IMR-90 (cell line): ENCODE measurements around the gene PLEK. TPM values are rescaled to one million over a fixed set of nuclear protein-coding genes. Genes with fewer than 3 reads are reported as not detected.

Experiments used
- ATAC-seq: fragments of 200-7000 bp; cut with Tn5 transposase; 2 replicates; pipeline ENCODE4 v1.9.1; 2020; ENCODE audit warnings: low read depth, mild to moderate bottlenecking, moderate library complexity
- BruUV-seq: library from RNA; stranded (reverse); fragments of 400-500 nt; replicated peaks from 2 replicates; lab custom pipeline; 2021; lab: Mats Ljungman, UMichigan
- CTCF ChIA-PET: fragments of 300-600 bp; formaldehyde crosslinking; extraction: SDS; loops from one replicate; lab custom pipeline; 2021; ENCODE audit warnings: antibody characterized with exemption; lab: Yijun Ruan, JAX
- POLR2A ChIA-PET: fragments of 300-600 bp; sonication (Branson Sonifier 250); formaldehyde crosslinking; loops from one replicate; lab custom pipeline; 2022; ENCODE audit warnings: antibody characterized with exemption; ENCODE audit not compliant: unreplicated experiment; lab: Charles Lee
- DNase-seq: peaks from one replicate; pipeline ENCODE4 v3.0.0; 2013
- H2AFZ ChIP-seq: replicated peaks from 2 replicates; pipeline ENCODE3; 2013; ENCODE audit warnings: low read length, mild to moderate bottlenecking; ENCODE audit not compliant: poor library complexity
- H2AK5ac ChIP-seq: 2 replicates; pipeline ENCODE4 v1.6.1; 2013; ENCODE audit warnings: low read depth, low read length, inconsistent platforms
- H2AK9ac ChIP-seq: replicated peaks from 2 replicates; pipeline ENCODE3; 2013; ENCODE audit warnings: mild to moderate bottlenecking, low read depth, low read length, moderate library complexity; ENCODE audit not compliant: poor library complexity
- H2BK120ac ChIP-seq: 2 replicates; pipeline ENCODE4 v1.6.1; 2013; ENCODE audit warnings: low read depth, low read length, inconsistent platforms
- H2BK15ac ChIP-seq: 3 replicates; pipeline ENCODE4 v1.6.1; 2013; ENCODE audit warnings: low read depth, low read length, inconsistent platforms
- H2BK20ac ChIP-seq: 2 replicates; pipeline ENCODE4 v1.6.1; 2013; ENCODE audit warnings: low read depth, mild to moderate bottlenecking, inconsistent platforms, low read length, moderate library complexity
- H2BK5ac ChIP-seq: 2 replicates; pipeline ENCODE4 v1.6.1; 2013; ENCODE audit warnings: mild to moderate bottlenecking, low read depth, low read length, inconsistent platforms; ENCODE audit not compliant: poor library complexity, severe bottlenecking
- H3K14ac ChIP-seq: replicated peaks from 2 replicates; pipeline ENCODE4 v1.6.1; 2013; ENCODE audit warnings: low read depth, low read length, inconsistent platforms
- H3K18ac ChIP-seq: 2 replicates; pipeline ENCODE4 v1.6.1; 2013; ENCODE audit warnings: low read depth, low read length, control low read depth
- H3K23ac ChIP-seq: 2 replicates; pipeline ENCODE4 v1.6.1; 2013; ENCODE audit warnings: low read depth, low read length, inconsistent platforms
- H3K27ac ChIP-seq: 2 replicates; pipeline ENCODE4 v1.5.1; 2013; ENCODE audit warnings: mild to moderate bottlenecking, control low read depth, low read length; ENCODE audit not compliant: insufficient read depth
- H3K27me3 ChIP-seq: 2 replicates; pipeline ENCODE4 v1.6.1; 2013; ENCODE audit warnings: low read length; ENCODE audit not compliant: control insufficient read depth, insufficient read depth
- H3K36me3 ChIP-seq: 2 replicates; pipeline ENCODE4 v1.6.1; 2013; ENCODE audit warnings: low read length, mixed read lengths; ENCODE audit not compliant: control insufficient read depth, insufficient read depth
- H3K4ac ChIP-seq: 2 replicates; pipeline ENCODE4 v1.6.1; 2013; ENCODE audit warnings: low read depth, low read length, inconsistent platforms
- H3K4me1 ChIP-seq: 2 replicates; pipeline ENCODE4 v1.6.1; 2013; ENCODE audit warnings: low read length, mixed read lengths; ENCODE audit not compliant: control insufficient read depth, insufficient read depth
- H3K4me2 ChIP-seq: 2 replicates; pipeline ENCODE4 v1.6.1; 2013; ENCODE audit warnings: low read depth, mild to moderate bottlenecking, control low read depth, low read length, moderate library complexity
- H3K4me3 ChIP-seq: 2 replicates; pipeline ENCODE4 v1.5.1; 2013; ENCODE audit warnings: low read depth, mild to moderate bottlenecking, control low read depth, low read length, moderate library complexity; ENCODE audit not compliant: insufficient read depth
- H3K56ac ChIP-seq: 2 replicates; pipeline ENCODE4 v1.6.1; 2013; ENCODE audit warnings: low read length, inconsistent platforms; ENCODE audit not compliant: insufficient read depth; ENCODE audit errors: extremely low read depth
- H3K79me1 ChIP-seq, 2 experiments: 2 replicates each; pipeline ENCODE4 v1.6.1; 2013; ENCODE audit warnings: low read length in 2 of 2, inconsistent platforms in 1 of 2, low read depth in 1 of 2
- H3K9ac ChIP-seq: 2 replicates; pipeline ENCODE4 v1.6.1; 2013; ENCODE audit warnings: low read depth, low read length, control low read depth
- H3K9me1 ChIP-seq: 2 replicates; pipeline ENCODE4 v1.6.1; 2013; ENCODE audit warnings: low read length, inconsistent platforms; ENCODE audit not compliant: insufficient read depth
- H3K9me3 ChIP-seq: 2 replicates; pipeline ENCODE4 v1.6.1; 2013; ENCODE audit warnings: low read length; ENCODE audit not compliant: control insufficient read depth, insufficient read depth
- H4K20me1 ChIP-seq: 2 replicates; pipeline ENCODE4 v1.6.1; 2013; ENCODE audit warnings: low read length, inconsistent platforms; ENCODE audit not compliant: insufficient read depth
- H4K5ac ChIP-seq: 2 replicates; pipeline ENCODE4 v1.6.1; 2013; ENCODE audit warnings: mild to moderate bottlenecking, low read depth, low read length, control low read depth
- H4K8ac ChIP-seq, 2 experiments: 2 replicates each; pipeline ENCODE4 v1.6.1; 2013; ENCODE audit warnings: low read depth in 2 of 2, low read length in 2 of 2, control low read depth in 1 of 2, inconsistent platforms in 1 of 2
- H4K91ac ChIP-seq: 2 replicates; pipeline ENCODE4 v1.6.1; 2013; ENCODE audit warnings: low read depth, low read length, inconsistent platforms; ENCODE audit not compliant: insufficient read depth
- CEBPB ChIP-seq: IDR thresholded peaks from 2 replicates; pipeline ENCODE4 v1.6.1; 2012; ENCODE audit warnings: low read depth, low read length, improper control_type of control experiment
- MAZ ChIP-seq: IDR thresholded peaks from 2 replicates; pipeline ENCODE4 v1.6.1; 2012; ENCODE audit warnings: low read depth, mild to moderate bottlenecking, low read length, improper control_type of control experiment, moderate library complexity, borderline replicate concordance
- WGBS, 2 experiments: methylation state at CpG; one replicate each; pipeline versions ENCODE4 v1.1.5 to v1.1.7; 2013; ENCODE audit warnings: missing lambda C conversion rate in 2 of 2; ENCODE audit not compliant: insufficient read length in 1 of 2; ENCODE audit errors: extremely low coverage in 2 of 2; 5-methylcytosine and 5-hydroxymethylcytosine counted together
- dilution Hi-C: fragments of 300-500 bp; cut with HindIII; formaldehyde crosslinking; loops from one replicate; pipeline ENCODE4 v1.14.3; 2018; ENCODE audit warnings: low sequenced_read_pairs; ENCODE audit not compliant: unreplicated experiment
- in situ Hi-C: fragments of 300-500 bp; cut with MboI; formaldehyde crosslinking; loops from 3 replicates; pipeline ENCODE4 v1.14.3; 2019; ENCODE audit warnings: low sequenced_read_pairs, inconsistent platforms, mixed read lengths
- intact Hi-C: fragments of 100-400 bp; cut with micrococcal nuclease; formaldehyde crosslinking; loops from 2 replicates; pipeline ENCODE4 v1.10.0; 2022
- polyA plus RNA-seq, 3 experiments: library from polyadenylated mRNA; depleted of rRNA; stranded (reverse); fragments of >200 nt; gene quantifications; 2 replicates each; pipeline ENCODE4 v1.2.3, GENCODE V29; 2012; ENCODE audit warnings: low replicate concordance in 1 of 3
- total RNA-seq: library from RNA; depleted of rRNA; stranded (reverse); fragments of >200 nt; gene quantifications from 2 replicates; pipeline ENCODE4 v1.2.3, GENCODE V29; 2012

PLEK gene
- total and polyA plus RNA-seq, 2 of the 4 experiments (the other 2 are of a cell fraction) = under 0.01 TPM; not detected in 1

DNA sequence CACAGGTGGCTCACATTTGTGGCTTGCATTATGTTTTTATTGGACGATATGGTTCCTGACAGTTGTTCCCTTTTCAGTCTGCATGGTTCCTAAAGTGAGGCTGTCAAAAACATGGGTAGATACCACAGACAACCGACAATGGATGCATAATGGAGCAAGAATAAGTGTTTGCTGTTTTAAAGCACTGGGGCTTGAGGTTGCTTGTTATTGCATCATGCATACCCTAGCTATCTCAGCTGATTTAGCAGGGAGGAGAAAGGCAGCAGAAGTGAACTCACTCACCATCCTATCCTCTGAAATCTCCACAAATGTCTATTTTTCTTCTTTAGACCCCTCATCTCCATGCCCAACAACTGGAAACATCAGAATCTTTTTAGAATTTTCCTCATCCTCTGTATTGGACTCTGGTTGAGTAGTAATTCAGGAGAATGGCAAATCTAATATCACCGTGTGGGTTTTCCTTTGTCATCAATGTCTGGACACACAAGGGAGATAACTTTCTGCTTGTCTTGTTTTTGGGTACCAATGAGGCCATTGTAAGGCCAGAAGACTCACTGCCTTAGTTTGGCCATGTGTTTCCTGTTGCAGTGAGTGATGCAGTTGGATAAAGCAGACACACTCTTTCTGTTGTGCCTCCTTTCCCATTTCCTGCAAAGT lies 55.3 kb downstream of the PLEK start:
- H4K91ac ChIP-seq = peak overlapping the region; percentile 79
- no peak overlapping the region for H3K14ac ChIP-seq
- H3K4me2 ChIP-seq = no peak overlapping the region
- H3K27ac ChIP-seq = no peak overlapping the region
- peak overlapping the region; percentile 7 to 22; a peak in 2 of 4 replicates for H4K8ac ChIP-seq
- H2BK120ac ChIP-seq = peak overlapping the region; percentile 84; the same call in 1 of the 2 replicates
- ATAC-seq (peak; percentile 37), DNase-seq (peak; percentile 47)
- H2BK5ac ChIP-seq = no peak overlapping the region
- no peak for TF ChIP-seq MAZ
- TF ChIP-seq CEBPB = peak; percentile 92
- peak overlapping the region; percentile 63; the same call in 1 of the 2 replicates for H2BK20ac ChIP-seq
- CTCF ChIA-PET = no interaction called here
- dilution Hi-C loops = no loop called here
- H2AFZ ChIP-seq = no peak overlapping the region
- no TSS peak for BruUV-seq
- H2AK9ac ChIP-seq = no peak overlapping the region
- in situ Hi-C loops = no loop called here
- H3K27me3 ChIP-seq = peaks cover 48% of the 10 kb centered on the region
- POLR2A ChIA-PET = no interaction called here
- H3K18ac ChIP-seq = peak overlapping the region; percentile 35; the same call in 1 of the 2 replicates
- no peak overlapping the region for H3K9ac ChIP-seq
- H3K9me3 ChIP-seq = peaks cover under 1% of the 10 kb centered on the region; the same call in 1 of the 2 replicates
- intact Hi-C loops = loop anchor here (5.0 kb wide), 1 partner anchor 53 kb away; the partner anchor contains the start of gene PLEK
- H3K36me3 ChIP-seq = no peaks in the 10 kb centered on the region
- no peak overlapping the region for H3K56ac ChIP-seq
- H3K79me1 ChIP-seq = no peaks in the 10 kb centered on the region
- H3K4me3 ChIP-seq = no peak overlapping the region
- H3K4me1 ChIP-seq = no peaks in the 10 kb centered on the region
- H4K5ac ChIP-seq = peak overlapping the region; percentile 68; the same call in 1 of the 2 replicates
- H2AK5ac ChIP-seq = no peak overlapping the region
- no peaks in the 10 kb centered on the region for H3K9me1 ChIP-seq
- WGBS, 2 experiments = 100% methylated on average over 1 of the region's 3 CpGs; no CpG with 5 or more reads in 1 of the 2 experiments
- peak overlapping the region; percentile 17; the same call in 1 of the 2 replicates for H3K4ac ChIP-seq
- H3K23ac ChIP-seq = 0 out of 2 replicates have a peak overlapping the region, but pooled peaks have one; percentile 3
- no peaks in the 10 kb centered on the region for H4K20me1 ChIP-seq
- peak overlapping the region; percentile 4; the same call in 1 of the 3 replicates for H2BK15ac ChIP-seq
